Neural progenitor cell (in vitro differentiated cells): ENCODE results near the gene TATDN2. TPM values are rescaled to one million over a fixed set of nuclear protein-coding genes. Genes with fewer than 3 reads are reported as not detected.

Experiments used
- DNase-seq: peaks from one replicate; pipeline ENCODE4 v3.0.0-alpha.2; 2016; ENCODE audit warnings: low spot score
- H2AFZ ChIP-seq: fragments of 200-600 bp; sonication (generic); replicated peaks from 2 replicates; pipeline ENCODE4 v1.6.1; 2016; ENCODE audit warnings: antibody characterized with exemption
- H3F3A ChIP-seq: fragments of 200-600 bp; sonication (generic); 2 replicates; pipeline ENCODE4 v1.6.1; 2016; ENCODE audit warnings: antibody characterized with exemption, low read depth
- H3K27ac ChIP-seq: fragments of 200-600 bp; sonication (generic); 2 replicates; pipeline ENCODE4 v1.5.1; 2016; ENCODE audit warnings: mild to moderate bottlenecking
- H3K27me3 ChIP-seq: fragments of 200-600 bp; sonication (generic); 2 replicates; pipeline ENCODE4 v1.6.1; 2016; ENCODE audit warnings: mild to moderate bottlenecking, moderate library complexity
- H3K36me3 ChIP-seq: fragments of 200-600 bp; sonication (generic); 2 replicates; pipeline ENCODE4 v1.5.1; 2016
- H3K4me1 ChIP-seq: fragments of 200-600 bp; sonication (generic); 2 replicates; pipeline ENCODE4 v1.6.1; 2016; ENCODE audit warnings: mixed run types
- H3K4me2 ChIP-seq: fragments of 200-600 bp; sonication (generic); 2 replicates; pipeline ENCODE4 v1.6.1; 2016
- H3K4me3 ChIP-seq: fragments of 200-600 bp; sonication (generic); 2 replicates; pipeline ENCODE4 v1.5.1; 2016
- H3K79me2 ChIP-seq: fragments of 200-600 bp; sonication (generic); 2 replicates; pipeline ENCODE4 v1.6.1; 2016; ENCODE audit warnings: low read depth
- H3K9ac ChIP-seq: fragments of 200-600 bp; sonication (generic); 2 replicates; pipeline ENCODE4 v1.6.1; 2016
- H3K9me3 ChIP-seq: fragments of 200-600 bp; sonication (generic); 2 replicates; pipeline ENCODE4 v1.5.1; 2016; ENCODE audit warnings: low read depth
- H4K20me1 ChIP-seq: fragments of 200-600 bp; sonication (generic); 2 replicates; pipeline ENCODE4 v1.6.1; 2016; ENCODE audit warnings: low read depth
- H3K27ac Mint-ChIP-seq: 3 replicates; pipeline ENCODE4 v1.8.0; 2021; ENCODE audit warnings: mixed read lengths
- H3K27me3 Mint-ChIP-seq: 2 replicates; pipeline ENCODE4 v1.8.0; 2022; ENCODE audit warnings: low read depth, mild to moderate bottlenecking, inconsistent platforms, moderate library complexity, mixed read lengths; ENCODE audit not compliant: insufficient read depth
- H3K36me3 Mint-ChIP-seq: 3 replicates; pipeline ENCODE4 v1.8.0; 2021; ENCODE audit warnings: mixed read lengths
- H3K4me1 Mint-ChIP-seq: 3 replicates; pipeline ENCODE4 v1.8.0; 2021; ENCODE audit warnings: mixed read lengths
- H3K4me3 Mint-ChIP-seq: 3 replicates; pipeline ENCODE4 v1.8.0; 2021; ENCODE audit warnings: mild to moderate bottlenecking, moderate library complexity, mixed read lengths
- H3K9me3 Mint-ChIP-seq: 3 replicates; pipeline ENCODE4 v1.8.0; 2020; ENCODE audit warnings: mixed read lengths
- EZH2 ChIP-seq: fragments of 200-600 bp; sonication (generic); IDR thresholded peaks from 2 replicates; pipeline ENCODE4 v1.6.1; 2017; ENCODE audit warnings: antibody characterized with exemption, mild to moderate bottlenecking, moderate library complexity
- EZH2phosphoT487 ChIP-seq: fragments of 200-600 bp; sonication (generic); IDR thresholded peaks from 2 replicates; pipeline ENCODE4 v1.6.1; 2017; ENCODE audit warnings: antibody characterized with exemption
- total RNA-seq: library from RNA; depleted of rRNA; stranded (reverse); fragments of >200 nt; gene quantifications from 2 replicates; pipeline ENCODE4 v1.2.3, GENCODE V29; 2015; ENCODE audit warnings: low replicate concordance
- TF ChIP-seq, protein P1 (sequence below): fragments of 200-600 bp; sonication (generic); IDR thresholded peaks from 2 replicates; pipeline ENCODE4 v1.5.1; 2017; ENCODE audit warnings: antibody characterized with exemption, mild to moderate bottlenecking

Gene TATDN2
- total RNA-seq, 1 donor from 2014 or later, result 11.7 TPM

DNA sequence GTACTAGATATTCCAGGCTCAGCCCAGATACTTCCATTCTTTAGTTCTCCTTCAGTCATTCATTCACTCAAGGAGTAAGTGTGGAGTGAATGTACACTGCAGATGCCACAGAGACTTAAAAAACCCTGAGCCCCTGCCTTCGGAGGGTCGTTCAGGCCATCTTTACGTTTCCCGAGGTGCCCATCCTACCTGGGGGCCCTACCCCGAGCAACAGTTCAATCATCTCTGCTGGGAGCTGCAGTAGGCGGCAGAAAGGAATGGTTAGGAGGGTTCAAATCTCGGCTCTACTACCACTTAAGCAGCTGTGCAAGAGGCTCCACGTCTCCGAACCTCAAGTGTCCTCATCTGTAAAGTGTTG lies 72.0 kb downstream of the TATDN2 start:
- H3K4me2 ChIP-seq, result peak overlapping the region; percentile 100
- H3K9me3 ChIP-seq, result no peaks in the 10 kb centered on the region
- H3K36me3 ChIP-seq, result no peaks in the 10 kb centered on the region
- H3K36me3 Mint-ChIP-seq, result no peaks in the 10 kb centered on the region
- no peaks in the 10 kb centered on the region for H3K4me1 ChIP-seq
- H3K9ac ChIP-seq, result peak overlapping the region; percentile 93
- no peaks in the 10 kb centered on the region for H3F3A ChIP-seq
- peaks cover 17% of the 10 kb centered on the region for H3K27me3 Mint-ChIP-seq
- H4K20me1 ChIP-seq, result peaks cover 6% of the 10 kb centered on the region
- H3K79me2 ChIP-seq, result peaks cover 32% of the 10 kb centered on the region
- peak overlapping the region; percentile 94 for H3K4me3 ChIP-seq
- peak overlapping the region; percentile 77 for H2AFZ ChIP-seq
- H3K27me3 ChIP-seq, result peaks cover 13% of the 10 kb centered on the region
- H3K4me3 Mint-ChIP-seq, result peak overlapping the region; percentile 97
- DNase-seq, result no peak
- H3K9me3 Mint-ChIP-seq, result no peaks in the 10 kb centered on the region
- peaks cover 13% of the 10 kb centered on the region for H3K4me1 Mint-ChIP-seq
- peak overlapping the region; percentile 98 for H3K27ac Mint-ChIP-seq
- H3K27ac ChIP-seq, result no peak overlapping the region
- TF ChIP-seq EZH2phosphoT487, result no peak
- TF ChIP-seq, protein P1, sequence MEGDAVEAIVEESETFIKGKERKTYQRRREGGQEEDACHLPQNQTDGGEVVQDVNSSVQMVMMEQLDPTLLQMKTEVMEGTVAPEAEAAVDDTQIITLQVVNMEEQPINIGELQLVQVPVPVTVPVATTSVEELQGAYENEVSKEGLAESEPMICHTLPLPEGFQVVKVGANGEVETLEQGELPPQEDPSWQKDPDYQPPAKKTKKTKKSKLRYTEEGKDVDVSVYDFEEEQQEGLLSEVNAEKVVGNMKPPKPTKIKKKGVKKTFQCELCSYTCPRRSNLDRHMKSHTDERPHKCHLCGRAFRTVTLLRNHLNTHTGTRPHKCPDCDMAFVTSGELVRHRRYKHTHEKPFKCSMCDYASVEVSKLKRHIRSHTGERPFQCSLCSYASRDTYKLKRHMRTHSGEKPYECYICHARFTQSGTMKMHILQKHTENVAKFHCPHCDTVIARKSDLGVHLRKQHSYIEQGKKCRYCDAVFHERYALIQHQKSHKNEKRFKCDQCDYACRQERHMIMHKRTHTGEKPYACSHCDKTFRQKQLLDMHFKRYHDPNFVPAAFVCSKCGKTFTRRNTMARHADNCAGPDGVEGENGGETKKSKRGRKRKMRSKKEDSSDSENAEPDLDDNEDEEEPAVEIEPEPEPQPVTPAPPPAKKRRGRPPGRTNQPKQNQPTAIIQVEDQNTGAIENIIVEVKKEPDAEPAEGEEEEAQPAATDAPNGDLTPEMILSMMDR, result no peak
- no peak for TF ChIP-seq EZH2

DNA sequence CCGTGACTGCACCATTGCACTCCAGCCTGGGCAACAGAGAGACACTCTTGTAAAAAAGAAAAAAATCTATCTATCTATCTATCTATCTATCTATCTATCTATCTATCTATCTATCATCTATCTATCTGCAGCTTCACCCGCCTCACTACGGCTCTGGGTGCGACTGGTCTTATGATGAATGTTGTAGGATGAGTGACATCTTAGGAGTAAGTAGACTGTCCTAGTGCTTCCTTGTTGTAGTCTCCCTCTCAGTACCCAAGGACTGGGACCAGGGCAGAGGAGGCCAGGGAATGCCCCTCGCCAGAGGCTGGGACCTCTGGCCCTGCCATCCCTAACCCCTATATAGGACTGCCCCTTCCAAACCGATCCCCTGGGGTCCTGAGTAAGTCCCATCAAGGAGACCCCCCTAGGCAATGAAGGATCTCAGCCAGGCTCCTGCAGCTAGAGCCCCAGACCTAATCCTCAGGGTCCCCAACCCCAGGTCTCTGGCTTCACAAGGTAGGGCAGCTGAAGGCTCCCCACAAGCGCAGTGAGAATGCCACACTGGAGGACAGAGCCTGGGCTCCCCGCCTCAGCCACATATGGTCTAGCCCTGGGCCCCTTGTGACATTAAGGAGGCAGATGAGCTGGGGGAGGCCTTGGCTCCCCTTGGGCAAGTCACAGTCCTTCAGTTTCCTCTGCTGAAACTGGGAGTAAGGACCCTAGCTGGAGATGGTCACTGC lies 73.5 kb downstream of the TATDN2 start:
- no peak overlapping the region for H2AFZ ChIP-seq

DNA sequence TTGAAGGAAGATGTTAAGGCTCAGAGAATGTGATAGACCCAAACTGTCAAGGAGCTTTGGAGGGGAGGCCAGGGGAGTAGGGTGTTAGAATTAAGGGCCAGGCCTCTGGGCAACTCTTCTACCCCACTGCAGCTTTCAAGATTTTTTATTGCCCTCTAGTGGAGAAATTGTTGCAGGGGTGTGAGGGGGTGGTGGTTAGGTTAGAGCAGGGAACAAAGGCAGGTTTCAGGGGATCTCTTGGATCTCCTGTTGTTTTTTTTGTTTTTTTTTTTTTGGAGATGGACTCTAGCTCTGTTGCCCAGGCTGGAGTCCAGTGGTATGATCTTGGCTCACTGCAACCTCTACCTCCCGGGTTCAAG lies 74.1 kb downstream of the TATDN2 start:
- H3K27me3 ChIP-seq, result peaks cover 33% of the 10 kb centered on the region
- no peaks in the 10 kb centered on the region for H3K36me3 Mint-ChIP-seq
- peaks cover 32% of the 10 kb centered on the region for H3K79me2 ChIP-seq
- H3F3A ChIP-seq, result no peaks in the 10 kb centered on the region
- peaks cover 19% of the 10 kb centered on the region for H3K27me3 Mint-ChIP-seq
- H3K27ac Mint-ChIP-seq, result no peak overlapping the region
- H3K9me3 ChIP-seq, result no peaks in the 10 kb centered on the region
- H4K20me1 ChIP-seq, result peaks cover 6% of the 10 kb centered on the region
- no peak for TF ChIP-seq EZH2
- TF ChIP-seq, protein P1, result peak; percentile 44
- peaks cover 13% of the 10 kb centered on the region for H3K4me1 Mint-ChIP-seq
- no peak overlapping the region for H3K27ac ChIP-seq
- H3K9ac ChIP-seq, result no peak overlapping the region
- no peaks in the 10 kb centered on the region for H3K4me1 ChIP-seq
- no peak overlapping the region for H3K4me2 ChIP-seq
- no peak overlapping the region for H3K4me3 ChIP-seq
- no peak overlapping the region for H3K4me3 Mint-ChIP-seq
- peak; percentile 30 for DNase-seq
- H3K9me3 Mint-ChIP-seq, result no peaks in the 10 kb centered on the region
- H3K36me3 ChIP-seq, result no peaks in the 10 kb centered on the region
- no peak overlapping the region for H2AFZ ChIP-seq

More for the DNA sequence above, 73.5 kb downstream of the TATDN2 start:
- H3F3A ChIP-seq, result no peaks in the 10 kb centered on the region
- H3K4me1 Mint-ChIP-seq, result peaks cover 13% of the 10 kb centered on the region
- H3K27me3 Mint-ChIP-seq, result peaks cover 19% of the 10 kb centered on the region
- H3K4me1 ChIP-seq, result no peaks in the 10 kb centered on the region
- H3K4me3 ChIP-seq, result peak overlapping the region; percentile 94
- H3K4me2 ChIP-seq, result peak overlapping the region; percentile 49
- no peak for DNase-seq
- H3K36me3 Mint-ChIP-seq, result no peaks in the 10 kb centered on the region
- peak overlapping the region; percentile 95 for H3K27ac Mint-ChIP-seq
- H3K79me2 ChIP-seq, result peaks cover 32% of the 10 kb centered on the region
- H3K9ac ChIP-seq, result no peak overlapping the region
- peaks cover 28% of the 10 kb centered on the region for H3K27me3 ChIP-seq
- no peaks in the 10 kb centered on the region for H3K9me3 Mint-ChIP-seq
- no peaks in the 10 kb centered on the region for H3K36me3 ChIP-seq
- no peaks in the 10 kb centered on the region for H3K9me3 ChIP-seq
- TF ChIP-seq, protein P1, result no peak
- TF ChIP-seq EZH2 (no peak), EZH2phosphoT487 (no peak)
- peak overlapping the region; percentile 97 for H3K4me3 Mint-ChIP-seq
- no peak overlapping the region for H3K27ac ChIP-seq
- H4K20me1 ChIP-seq, result peaks cover 6% of the 10 kb centered on the region
